Naive thymus-derived CD8-positive, alpha-beta T cell (primary cell): ENCODE data around the gene MMP24. TPM values are rescaled to one million over a fixed set of nuclear protein-coding genes. Genes with fewer than 3 reads are reported as not detected.

Experiments
- ATAC-seq, 2 donors: fragments of 150-1000 bp; cut with Tn5 transposase in 1 of 2; sonication (Bioruptor Pico), chemical (Tn5 transposase) in 1 of 2; 1 replicate in 1 of 2; 2 replicates in 1 of 2; pipeline ENCODE4 v1.10.0; 2021; ENCODE audit warnings: mild to moderate bottlenecking in 2 of 2, moderate library complexity in 2 of 2
- POLR2A ChIA-PET: fragments of 350-600 bp; sonication (Branson Sonifier 250); formaldehyde crosslinking; loops from one replicate; lab custom pipeline; 2021; ENCODE audit warnings: antibody characterized with exemption; lab: Charles Lee
- DNase-seq, 10 donors: peaks; one replicate each; pipeline versions ENCODE4 v3.0.0 to v3.0.0-alpha.2; 2020 to 2022
- H3K27ac Mint-ChIP-seq, 10 donors: one replicate each; pipeline ENCODE4 v1.8.0; 2020 to 2022; ENCODE audit warnings: mild to moderate bottlenecking in 10 of 10, mixed read lengths in 10 of 10, moderate library complexity in 4 of 10, inconsistent platforms in 1 of 10
- H3K27me3 Mint-ChIP-seq, 5 donors: one replicate each; pipeline ENCODE4 v1.8.0; 2021 to 2022; ENCODE audit warnings: mixed read lengths in 5 of 5
- H3K36me3 Mint-ChIP-seq, 3 donors: one replicate each; pipeline ENCODE4 v1.8.0; 2020 to 2022; ENCODE audit warnings: mixed read lengths in 3 of 3, mild to moderate bottlenecking in 2 of 3, inconsistent platforms in 1 of 3
- H3K4me1 Mint-ChIP-seq, 4 donors: one replicate each; pipeline ENCODE4 v1.8.0; 2021 to 2022; ENCODE audit warnings: mixed read lengths in 4 of 4
- H3K4me3 Mint-ChIP-seq, 10 donors: one replicate each; pipeline ENCODE4 v1.8.0; 2020 to 2022; ENCODE audit warnings: mild to moderate bottlenecking in 10 of 10, mixed read lengths in 10 of 10, moderate library complexity in 6 of 10, inconsistent platforms in 1 of 10
- H3K9me3 Mint-ChIP-seq, 9 donors: one replicate each; pipeline ENCODE4 v1.8.0; 2020 to 2022; ENCODE audit warnings: mixed read lengths in 9 of 9, mild to moderate bottlenecking in 3 of 9, inconsistent platforms in 1 of 9, moderate library complexity in 1 of 9
- polyA plus RNA-seq, 3 donors: library from polyadenylated mRNA; unstranded; fragments of 300-500 nt; fragmentation: Illumina TruSeq; gene quantifications; one replicate each; pipeline ENCODE4 v1.2.3, GENCODE V29; 2021
- total RNA-seq, 8 experiments: library from RNA in 2 of 8; stranded (reverse) in 2 of 8; gene quantifications; one replicate each; pipeline ENCODE4 v1.2.3 and lab custom pipeline; 2021 to 2026

Gene MMP24
- total and polyA plus RNA-seq, 5 experiments from 2014 or later: 0.07 to 0.13 (median 0.08) TPM; not detected in 2

GRCh38 chr20:35263532-35264341 lies 37.2 kb downstream of the MMP24 start:
- no peak for ATAC-seq
- Mint-ChIP-seq H3K9me3 (no peaks in the 10 kb centered on the region), H3K27ac (peak overlapping the region in 4 of 10 donors; percentile 19 to 84 (median 78)), H3K36me3 (peaks cover 0 to 41% (median 2%) of the 10 kb centered on the region in 3 donors), H3K4me1 (peaks cover 3 to 22% (median 14%) of the 10 kb centered on the region in 4 donors), H3K4me3 (no peak overlapping the region), H3K27me3 (no peaks in the 10 kb centered on the region)
- no peak for DNase-seq
- POLR2A ChIA-PET: interaction anchor here (1.1 kb wide), 1 partner anchor 14 kb away, joined by 4 read pairs; no protein-coding TSS in a partner anchor

GRCh38 chr20:35264755-35265154 lies 38.3 kb downstream of the MMP24 start:
- ATAC-seq (no peak), DNase-seq (no peak)
- peaks cover 0 to 42% (median 2%) of the 10 kb centered on the region in 3 donors for H3K36me3 Mint-ChIP-seq
- no peaks in the 10 kb centered on the region for H3K27me3 Mint-ChIP-seq
- H3K4me1 Mint-ChIP-seq: peaks cover 1 to 22% (median 18%) of the 10 kb centered on the region in 4 donors
- no peak overlapping the region for H3K4me3 Mint-ChIP-seq
- POLR2A ChIA-PET: interaction anchor here (0.7 to 1.2 kb wide), 4 partner anchors 11 to 178 kb away, joined by 4 to 7 read pairs (median 4); partner anchors contain the start of gene MMP24OS
- no peaks in the 10 kb centered on the region for H3K9me3 Mint-ChIP-seq
- H3K27ac Mint-ChIP-seq: peak overlapping the region in 1 of 10 donors; percentile 18

GRCh38 chr20:35267092-35267491 lies 40.6 kb downstream of the MMP24 start:
- POLR2A ChIA-PET: no interaction called here
- H3K36me3 Mint-ChIP-seq: peaks cover 0 to 51% (median 5%) of the 10 kb centered on the region in 3 donors
- H3K27ac Mint-ChIP-seq: peak overlapping the region in 1 of 10 donors; percentile 15
- H3K27me3 Mint-ChIP-seq: no peaks in the 10 kb centered on the region
- no peak overlapping the region for H3K4me3 Mint-ChIP-seq
- ATAC-seq: no peak
- H3K9me3 Mint-ChIP-seq: no peaks in the 10 kb centered on the region
- DNase-seq: no peak
- H3K4me1 Mint-ChIP-seq: peaks cover 1 to 24% (median 23%) of the 10 kb centered on the region in 4 donors

- DNase-seq: peak in 7 of 10 donors; percentile 31 to 41 (median 38)
- no peaks in the 10 kb centered on the region for H3K9me3 Mint-ChIP-seq
- no peak overlapping the region for H3K4me3 Mint-ChIP-seq
- no peaks in the 10 kb centered on the region for H3K27me3 Mint-ChIP-seq
- POLR2A ChIA-PET: interaction anchor here (0.6 to 1.0 kb wide), 2 partner anchors 20 to 123 kb away, joined by 3 read pairs; no protein-coding TSS in a partner anchor
- H3K27ac Mint-ChIP-seq: peak overlapping the region in 4 of 10 donors; percentile 22 to 61 (median 48)
- H3K4me1 Mint-ChIP-seq: peaks cover 1 to 20% (median 18%) of the 10 kb centered on the region in 4 donors
- H3K36me3 Mint-ChIP-seq: peaks cover 0 to 44% (median 5%) of the 10 kb centered on the region in 3 donors
- peak; percentile 57 to 79 for ATAC-seq
Observed at GRCh38 chr20:35269055-35269781, 42.7 kb downstream of the MMP24 start.

GRCh38 chr20:35270021-35270902 lies 43.8 kb downstream of the MMP24 start:
- no peak for ATAC-seq
- DNase-seq: no peak
- peaks cover 0 to 41% (median 5%) of the 10 kb centered on the region in 3 donors for H3K36me3 Mint-ChIP-seq
- POLR2A ChIA-PET: no interaction called here
- peak overlapping the region in 5 of 10 donors; percentile 27 to 90 (median 36) for H3K27ac Mint-ChIP-seq
- H3K9me3 Mint-ChIP-seq: no peaks in the 10 kb centered on the region
- no peak overlapping the region for H3K4me3 Mint-ChIP-seq
- no peaks in the 10 kb centered on the region for H3K27me3 Mint-ChIP-seq
- peaks cover 1 to 23% (median 20%) of the 10 kb centered on the region in 4 donors for H3K4me1 Mint-ChIP-seq

GRCh38 chr20:35271073-35271882 lies 44.8 kb downstream of the MMP24 start:
- DNase-seq: no peak
- Mint-ChIP-seq H3K36me3 (peaks cover 0 to 39% (median 5%) of the 10 kb centered on the region in 3 donors), H3K27ac (peak overlapping the region in 8 of 10 donors; percentile 2 to 90 (median 42))

GRCh38 chr20:35271904-35272303 lies 45.4 kb downstream of the MMP24 start:
- POLR2A ChIA-PET: interaction anchor here (1.0 kb wide), 1 partner anchor 20 kb away, joined by 3 read pairs; no protein-coding TSS in a partner anchor

More at GRCh38 chr20:35271073-35271882, 44.8 kb downstream of the MMP24 start:
- no peak for ATAC-seq
- no peaks in the 10 kb centered on the region for H3K27me3 Mint-ChIP-seq
- H3K4me1 Mint-ChIP-seq: peaks cover 4 to 32% (median 24%) of the 10 kb centered on the region in 4 donors
- H3K9me3 Mint-ChIP-seq: no peaks in the 10 kb centered on the region
- H3K4me3 Mint-ChIP-seq: no peak overlapping the region
- POLR2A ChIA-PET: interaction anchor here (1.0 kb wide), 1 partner anchor 19 kb away, joined by 3 read pairs; no protein-coding TSS in a partner anchor

GRCh38 chr20:35273449-35274171 lies 47.1 kb downstream of the MMP24 start:
- DNase-seq (peak in 1 of 10 donors; percentile 19), ATAC-seq (no peak)
- Mint-ChIP-seq H3K4me3 (peak overlapping the region in 1 of 10 donors; percentile 11), H3K27me3 (no peaks in the 10 kb centered on the region), H3K27ac (peak overlapping the region in 7 of 10 donors; percentile 20 to 78 (median 53)), H3K4me1 (peaks cover 15 to 47% (median 25%) of the 10 kb centered on the region in 4 donors), H3K36me3 (peaks cover 0 to 24% (median 3%) of the 10 kb centered on the region in 3 donors), H3K9me3 (no peaks in the 10 kb centered on the region)
- POLR2A ChIA-PET: no interaction called here

More at GRCh38 chr20:35271904-35272303, 45.4 kb downstream of the MMP24 start:
- ATAC-seq: no peak
- Mint-ChIP-seq H3K4me1 (peaks cover 10 to 38% (median 22%) of the 10 kb centered on the region in 4 donors), H3K4me3 (no peak overlapping the region), H3K36me3 (peaks cover 0 to 32% (median 3%) of the 10 kb centered on the region in 3 donors), H3K27ac (peak overlapping the region in 3 of 10 donors; percentile 36 to 62 (median 50)), H3K9me3 (no peaks in the 10 kb centered on the region), H3K27me3 (no peaks in the 10 kb centered on the region)
- DNase-seq: no peak

GRCh38 chr20:35274172-35275092 lies 47.9 kb downstream of the MMP24 start:
- POLR2A ChIA-PET: interaction anchor here (1.2 to 1.6 kb wide), 2 partner anchors 10 to 23 kb away, joined by 4 to 5 read pairs; partner anchors contain the start of gene EIF6
- no peaks in the 10 kb centered on the region for H3K9me3 Mint-ChIP-seq
- peak overlapping the region in 6 of 10 donors; percentile 6 to 53 (median 46) for H3K27ac Mint-ChIP-seq
- H3K27me3 Mint-ChIP-seq: no peaks in the 10 kb centered on the region
- peaks cover 14 to 43% (median 25%) of the 10 kb centered on the region in 4 donors for H3K4me1 Mint-ChIP-seq
- DNase-seq (peak in 1 of 10 donors; percentile 58), ATAC-seq (no peak)
- H3K4me3 Mint-ChIP-seq: no peak overlapping the region
- H3K36me3 Mint-ChIP-seq: peaks cover 0 to 29% (median 3%) of the 10 kb centered on the region in 3 donors
